HG02943 (cell line): ENCODE data around the gene YBX1.
"Not testable (repeated sequence)": the region's sequence is repeated elsewhere in the genome, so short reads cannot be mapped to it uniquely, and the experiment has no call there.

ENCODE experiments used
- ATAC-seq: cut with Tn5 transposase; IDR thresholded peaks from one replicate; pipeline ENCODE4 v1.9.1; 2021; ENCODE audit warnings: mild to moderate bottlenecking, low read depth, moderate library complexity; ENCODE audit not compliant: unreplicated experiment

Gene YBX1

DNA sequence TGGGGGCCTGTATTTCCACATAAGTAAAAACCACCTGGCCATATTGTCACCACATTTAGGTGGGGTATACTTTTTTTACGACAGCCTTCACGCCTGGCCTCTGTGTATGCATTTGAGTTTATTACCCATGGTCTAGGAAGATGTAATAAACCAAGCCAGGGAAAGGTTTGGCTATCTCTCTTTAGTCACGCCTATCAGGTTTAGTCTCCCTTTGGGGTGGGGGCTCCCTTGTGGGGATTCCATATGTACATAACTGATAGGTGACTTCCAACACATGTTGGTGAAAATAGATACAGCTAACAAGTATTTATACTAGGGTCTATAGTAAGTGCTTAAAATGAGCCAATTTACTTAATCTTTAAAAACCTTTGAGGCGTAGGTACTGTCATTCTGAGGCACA lies 4.2 kb downstream of the YBX1 start:
- ATAC-seq: no peak

DNA sequence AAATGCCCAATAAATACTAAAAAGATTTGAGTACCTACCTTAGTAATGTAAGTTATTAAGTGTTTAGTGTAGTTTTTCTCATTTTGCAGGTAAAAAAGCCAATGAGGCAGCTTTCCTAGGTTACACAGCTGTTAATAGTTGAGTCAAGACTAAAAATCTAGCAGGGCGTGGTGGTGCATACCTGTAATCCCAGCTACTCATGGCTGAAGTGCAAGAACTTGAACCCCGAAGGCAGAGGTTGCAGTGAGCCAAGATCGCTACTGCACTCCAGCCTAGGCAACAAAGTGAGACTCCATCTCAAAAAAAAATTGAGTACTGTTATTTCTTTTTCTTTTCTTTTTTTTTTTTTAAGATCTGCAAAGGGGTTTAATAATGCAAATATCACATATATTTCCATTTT lies 7.7 kb downstream of the YBX1 start:
- no peak for ATAC-seq

DNA sequence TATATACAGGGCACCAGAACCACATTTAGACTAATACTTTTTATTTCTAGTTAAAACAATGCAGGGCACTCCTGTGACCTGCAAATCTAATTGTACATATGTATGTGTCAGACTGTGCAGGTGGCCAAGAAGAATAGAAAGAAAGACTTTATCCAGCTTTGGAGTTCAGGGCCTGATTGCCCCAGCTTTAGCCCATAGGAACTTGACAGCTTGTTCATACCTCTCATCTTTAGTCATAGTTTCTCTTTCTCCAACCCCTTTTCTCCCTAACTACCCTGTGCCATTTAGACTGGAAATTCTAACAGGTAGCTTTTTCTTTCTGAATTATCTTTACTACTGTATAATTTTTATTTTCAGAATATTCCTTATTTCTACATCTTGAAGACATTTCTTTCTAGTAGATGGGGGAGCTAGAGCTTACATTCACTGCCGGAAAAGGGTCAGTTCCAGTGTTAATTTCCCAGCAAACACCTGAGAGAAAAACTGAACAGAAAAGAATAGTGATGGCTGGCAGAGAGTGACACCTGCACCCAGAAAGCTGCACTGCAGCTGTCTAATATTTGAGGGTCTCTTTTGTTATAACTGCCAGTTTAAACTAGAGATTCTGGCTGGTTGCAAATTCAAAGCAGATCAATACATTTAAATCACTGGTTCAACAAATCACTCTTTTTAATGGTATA lies 8.4 kb downstream of the YBX1 start:
- no peak for ATAC-seq

DNA sequence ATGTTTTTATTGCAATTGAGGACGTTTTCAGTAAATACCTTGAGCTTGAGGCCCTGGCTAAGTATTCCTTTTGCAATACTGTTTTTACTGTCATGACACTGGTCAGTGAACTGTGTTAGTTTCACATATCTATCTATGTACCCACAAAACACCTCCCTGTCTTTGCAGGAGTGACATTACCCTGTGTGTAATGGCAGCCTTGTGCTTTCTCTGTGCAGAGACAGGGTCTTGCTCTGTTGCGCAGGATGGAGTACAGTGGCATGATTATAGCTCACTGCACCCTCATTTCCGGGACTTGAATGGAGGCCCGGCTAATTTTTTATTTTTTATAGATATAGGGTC lies 8.9 kb downstream of the YBX1 start:
- no peak for ATAC-seq

DNA sequence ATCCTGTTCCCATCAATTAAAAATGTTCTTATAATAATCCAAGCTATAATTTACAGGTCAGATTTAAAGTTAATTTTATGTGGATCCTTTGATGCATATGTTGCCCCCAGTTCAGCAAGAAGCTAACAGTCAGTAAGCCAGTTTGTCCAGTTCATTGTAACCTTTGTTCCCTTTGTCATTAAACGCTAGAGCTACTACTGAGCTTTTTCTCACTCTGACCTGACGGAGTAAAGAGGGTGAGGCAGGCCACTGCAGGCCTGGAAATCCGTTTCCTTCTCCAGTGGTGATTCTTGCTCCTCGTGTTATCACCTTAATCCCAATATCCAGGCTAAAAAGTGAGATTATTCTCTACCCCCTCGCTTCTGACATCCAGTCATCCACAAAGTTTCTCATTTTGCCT lies 10.2 kb downstream of the YBX1 start:
- no peak for ATAC-seq

DNA sequence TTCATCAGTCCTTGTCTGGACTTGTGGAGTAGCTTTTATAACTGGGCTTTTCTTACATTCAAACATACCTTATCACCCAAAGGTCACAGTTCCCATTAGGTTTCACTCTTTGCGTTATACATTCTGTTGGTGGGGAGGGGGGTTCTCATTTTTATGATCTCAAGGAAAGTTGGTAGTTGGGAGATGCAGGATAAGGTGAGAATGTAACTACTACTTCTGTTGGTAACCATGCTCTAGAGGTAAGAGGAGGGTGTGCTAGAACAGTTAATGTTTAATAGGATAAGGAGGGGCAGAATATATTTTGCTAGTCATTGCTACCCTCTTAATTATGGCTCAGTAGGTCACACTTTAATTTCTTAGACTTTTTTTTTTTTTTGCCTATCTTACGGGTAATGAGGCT lies 10.7 kb downstream of the YBX1 start:
- no peak for ATAC-seq

DNA sequence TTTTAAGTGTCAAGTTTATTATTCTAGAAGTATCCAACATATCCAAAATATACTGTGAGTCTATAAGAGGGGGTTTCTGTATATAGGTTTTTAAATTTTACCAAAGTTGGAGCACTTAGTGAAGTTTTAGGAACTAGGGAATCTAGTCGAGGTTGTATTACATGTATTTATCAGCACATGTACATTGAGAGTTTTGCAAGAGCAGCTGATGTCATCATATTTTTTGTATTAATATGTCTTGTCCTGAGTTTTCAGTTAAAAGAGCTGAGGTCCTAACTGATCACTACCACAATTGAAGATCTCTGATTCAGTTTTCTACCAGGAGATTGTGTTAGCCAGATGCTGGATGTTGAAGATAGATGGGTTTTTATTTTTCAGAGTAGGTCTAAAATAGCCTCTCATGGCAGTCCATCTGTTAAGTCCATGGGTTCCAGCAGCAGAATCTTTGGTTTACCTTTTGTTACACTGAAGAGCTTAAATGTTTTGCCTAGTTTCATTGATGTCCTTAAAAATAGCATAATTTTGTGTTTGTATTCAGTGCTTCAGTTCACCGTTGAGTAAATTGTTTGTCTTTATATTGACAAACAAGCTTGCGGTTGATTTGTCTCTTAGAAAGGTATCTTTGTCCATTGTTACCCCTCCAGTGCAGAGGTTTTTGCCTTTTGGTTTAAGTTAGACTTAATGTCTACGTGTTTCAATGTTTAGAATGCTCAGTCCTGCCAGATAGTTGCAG lies 16.0 kb downstream of the YBX1 start:
- ATAC-seq: no peak

DNA sequence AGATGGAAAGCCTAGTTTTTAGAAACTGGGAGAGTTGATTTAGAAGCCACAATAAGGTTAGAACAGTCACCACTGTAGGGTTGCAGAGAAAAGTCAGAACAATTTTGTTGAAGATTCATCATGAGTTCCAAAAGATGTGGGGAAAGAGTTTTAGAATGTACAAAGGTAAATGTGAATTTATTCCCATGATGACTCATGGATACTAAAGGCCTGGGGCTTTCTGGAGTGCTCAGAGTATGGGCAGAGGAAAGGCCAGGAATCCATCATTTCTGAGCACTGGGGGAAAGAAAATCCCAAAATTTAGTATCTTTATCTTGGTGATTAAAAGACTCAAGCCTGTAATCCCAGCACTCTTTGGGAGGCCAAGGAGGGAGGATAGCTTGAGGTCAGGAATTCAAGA lies 17.8 kb downstream of the YBX1 start:
- no peak for ATAC-seq

DNA sequence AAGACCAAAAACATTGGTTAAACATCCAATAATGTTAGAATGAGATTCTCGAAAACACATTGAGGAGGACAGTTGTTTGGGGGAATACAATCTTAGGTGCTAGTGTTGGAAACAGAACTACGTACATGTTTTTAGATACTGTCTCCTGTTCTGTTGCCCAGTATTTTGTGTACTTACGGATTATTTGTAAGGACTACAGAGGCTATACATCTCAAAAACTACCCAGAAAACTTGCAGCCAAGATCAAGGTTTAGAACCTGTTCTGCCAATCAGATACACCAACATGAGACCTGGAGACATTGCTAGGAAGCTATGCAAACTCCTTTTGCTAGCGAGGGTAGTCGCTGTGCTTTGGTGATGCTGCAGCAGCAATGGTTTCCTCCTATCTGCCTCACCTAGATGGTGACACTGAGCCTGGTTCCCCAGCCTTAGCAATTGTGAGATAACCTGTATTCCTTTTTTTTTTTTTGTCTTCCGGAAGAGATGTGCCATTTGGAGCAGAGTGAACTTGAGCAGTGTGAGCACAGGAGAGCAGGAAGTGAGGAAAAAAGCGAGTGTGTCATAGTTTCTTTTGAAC lies 21.8 kb downstream of the YBX1 start:
- ATAC-seq: no peak

DNA sequence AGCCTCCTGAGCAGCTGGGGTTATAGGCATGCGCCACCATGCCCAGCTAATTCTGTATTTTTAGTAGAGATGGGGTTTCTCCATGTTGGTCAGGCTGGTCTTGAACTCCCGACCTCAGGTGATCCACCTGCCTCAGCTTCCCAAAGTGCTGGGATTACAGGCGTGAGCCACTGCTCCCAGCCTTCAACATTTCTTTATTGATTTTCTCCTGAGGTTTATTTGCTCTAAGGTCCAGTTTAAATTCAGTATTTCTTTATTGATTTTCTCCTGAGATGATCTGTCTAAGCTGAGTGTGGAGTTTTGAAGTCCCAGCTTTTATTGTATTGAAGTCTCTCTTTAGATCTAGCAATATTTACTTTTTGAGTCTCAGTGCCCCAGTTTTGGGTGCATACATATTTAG lies 30.6 kb downstream of the YBX1 start:
- ATAC-seq: not testable (repeated sequence)

DNA sequence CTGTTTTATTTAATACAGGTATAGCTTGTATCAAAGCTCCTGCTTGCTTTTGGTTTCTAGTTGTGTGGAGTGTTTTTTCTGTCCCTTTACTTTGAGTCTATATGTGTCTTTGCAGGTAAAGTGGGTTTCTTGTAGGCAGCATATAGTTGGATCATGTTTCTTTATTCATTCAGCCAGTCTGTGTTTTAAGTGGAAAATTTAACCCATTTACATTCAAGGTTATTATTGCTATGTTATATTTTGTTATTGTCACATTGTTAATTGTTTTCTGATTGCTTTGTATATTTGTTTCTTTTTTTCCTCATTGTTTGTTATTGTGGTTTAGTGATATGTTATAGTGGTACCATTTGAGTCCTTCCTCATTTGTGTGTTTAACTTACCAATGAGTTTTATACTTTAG lies 31.1 kb downstream of the YBX1 start:
- ATAC-seq: no peak

DNA sequence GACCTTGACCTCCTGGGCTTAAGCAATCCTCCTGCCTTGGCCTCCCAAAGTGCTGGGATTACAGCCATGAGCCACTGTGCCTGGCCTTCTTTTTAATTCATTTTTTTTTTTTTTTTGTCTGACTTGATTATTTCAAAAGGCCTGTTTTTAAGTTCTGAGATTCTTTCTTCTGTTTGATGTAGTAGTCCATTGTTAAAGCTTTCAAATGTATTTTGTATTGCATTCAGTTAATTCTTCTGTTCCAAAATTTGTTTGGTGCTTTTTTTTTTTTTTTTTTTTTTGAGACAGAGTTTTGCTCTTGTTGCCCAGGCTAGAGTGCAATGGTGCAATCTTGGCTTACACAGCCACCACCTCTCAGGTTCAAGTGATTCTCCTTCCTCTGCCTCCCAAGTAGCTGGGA lies 32.2 kb downstream of the YBX1 start:
- ATAC-seq: not testable (repeated sequence)

DNA sequence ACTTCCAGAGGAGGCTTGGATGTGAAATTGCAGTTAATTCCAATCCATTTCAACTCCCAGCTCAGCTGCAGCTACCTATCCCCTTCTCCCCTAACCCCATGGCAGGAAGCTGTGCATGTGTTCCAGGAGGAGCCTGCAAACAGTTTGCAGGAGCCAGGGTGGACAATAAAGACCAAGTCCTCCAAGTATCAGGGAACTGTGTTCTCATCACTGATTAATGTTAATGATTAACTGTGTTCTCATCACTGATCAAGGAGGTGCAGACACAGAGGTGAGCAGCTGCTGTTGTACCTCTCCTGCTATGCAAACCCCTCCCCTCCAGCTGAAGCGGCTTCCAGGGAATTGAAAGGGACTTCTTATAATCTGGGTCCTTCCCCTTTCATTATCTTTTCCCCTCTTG lies 38.6 kb downstream of the YBX1 start:
- no peak for ATAC-seq

DNA sequence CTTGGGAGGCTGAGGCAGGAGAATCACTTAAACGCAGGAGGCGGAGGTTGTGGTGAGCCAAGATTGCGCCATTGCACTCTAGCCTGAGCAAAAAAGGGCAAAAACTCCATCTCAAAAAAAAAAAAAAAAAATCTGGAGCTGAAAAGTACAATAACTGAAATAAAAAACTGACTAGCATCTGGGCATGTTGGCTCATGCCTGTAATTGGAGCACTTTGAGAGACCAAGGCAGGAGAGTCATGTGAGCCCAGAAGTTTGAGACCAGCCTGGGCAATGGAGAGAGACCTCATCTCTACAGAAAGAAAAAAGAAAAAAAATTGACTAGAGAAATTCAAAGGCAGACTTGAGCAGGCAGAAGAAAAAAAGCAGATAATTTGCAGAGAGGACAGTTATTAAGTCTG lies 39.7 kb downstream of the YBX1 start:
- ATAC-seq: no peak

DNA sequence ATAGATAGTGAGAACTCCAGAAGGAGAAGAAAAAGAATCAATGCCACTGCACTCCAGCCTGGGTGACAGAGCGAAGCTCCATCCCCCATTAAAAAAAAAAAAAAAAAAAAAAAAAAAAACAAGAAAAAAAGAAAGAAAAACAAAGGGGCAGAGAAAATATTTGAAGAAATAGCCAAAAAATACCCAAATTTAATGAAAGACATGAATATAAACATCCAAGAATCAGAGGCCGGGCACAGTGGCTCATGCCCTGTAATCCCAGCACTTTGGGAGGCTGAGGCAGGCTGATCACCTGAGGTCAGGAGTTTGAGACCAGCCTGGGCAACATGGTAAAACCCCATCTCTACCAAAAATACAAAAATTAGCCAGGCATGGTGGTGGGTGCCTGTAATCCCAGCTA lies 40.2 kb downstream of the YBX1 start:
- not testable (repeated sequence) for ATAC-seq

DNA sequence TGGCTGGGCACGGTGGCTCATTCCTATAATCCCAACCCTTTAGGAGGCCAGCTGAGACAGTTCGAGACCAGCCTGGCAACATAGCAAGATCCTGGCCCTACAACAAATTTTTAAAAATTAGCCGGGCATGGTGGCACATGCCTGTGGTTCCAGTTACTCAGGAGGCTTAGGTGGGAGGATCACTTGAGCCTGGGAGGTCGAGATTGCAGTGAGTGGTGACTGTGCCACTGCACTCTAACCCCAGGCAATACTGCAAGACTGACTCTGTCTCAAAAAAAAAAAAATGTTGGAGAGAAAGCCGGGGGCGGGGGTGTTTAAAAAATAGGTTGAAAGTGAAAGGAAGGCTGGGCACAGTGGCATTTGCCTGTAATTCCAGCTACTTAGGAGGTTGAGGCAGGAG lies 41.3 kb downstream of the YBX1 start:
- ATAC-seq: no peak

DNA sequence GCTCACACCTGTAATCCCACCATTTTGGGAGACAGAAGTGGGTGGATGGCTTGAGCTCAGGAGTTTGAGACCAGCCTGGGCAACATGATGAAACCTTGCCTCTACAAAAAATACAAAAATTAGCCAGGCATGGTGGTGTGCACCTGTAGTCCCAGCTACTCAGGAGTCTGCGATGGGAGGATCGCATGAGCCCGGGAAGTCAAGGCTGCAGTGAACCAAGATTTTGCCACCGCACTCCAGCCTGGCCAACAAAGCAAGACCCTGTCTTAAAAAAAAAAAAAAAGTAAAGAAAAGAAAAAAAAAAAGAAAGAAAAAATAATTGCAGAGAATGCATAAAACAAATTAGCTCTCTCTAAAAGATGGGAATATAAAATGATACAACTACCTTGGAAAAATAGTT lies 43.6 kb downstream of the YBX1 start:
- not testable (repeated sequence) for ATAC-seq

DNA sequence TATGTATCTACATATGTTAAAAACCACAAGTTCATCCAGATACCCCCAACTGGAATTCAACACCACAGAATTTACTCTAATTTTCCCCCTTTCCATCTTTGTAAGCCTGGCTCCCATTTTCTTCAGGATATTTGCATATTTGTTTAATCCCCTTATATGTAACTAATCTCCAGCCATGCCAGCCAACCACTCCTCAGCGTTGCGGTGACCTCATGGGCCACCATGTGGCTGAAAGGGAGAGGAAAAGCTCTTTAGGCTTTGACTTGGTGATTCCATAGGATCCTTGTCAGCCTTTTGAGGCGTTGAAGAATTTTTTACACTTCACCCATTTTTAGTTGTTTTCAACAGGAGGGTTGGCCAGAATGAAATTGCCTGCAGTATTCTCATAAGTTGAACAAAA lies 47.8 kb downstream of the YBX1 start:
- no peak for ATAC-seq

DNA sequence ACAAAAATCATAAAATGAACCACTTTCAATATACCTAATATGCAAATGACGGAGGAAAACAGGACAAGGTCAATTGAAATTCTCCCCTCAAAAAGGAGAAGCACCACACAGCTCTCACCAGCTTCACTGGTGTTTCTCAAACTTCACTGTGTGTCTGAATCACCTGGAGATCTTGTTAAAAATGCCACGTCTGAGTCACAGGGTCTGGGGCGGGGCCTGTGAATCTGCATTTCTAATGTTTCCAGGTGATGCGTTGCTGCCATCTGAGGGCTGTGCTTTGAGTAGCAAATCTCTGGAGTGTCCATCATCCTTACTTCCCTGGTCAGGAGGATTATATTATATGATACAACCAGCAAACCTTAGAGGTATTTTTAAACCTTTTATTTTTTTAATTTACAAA lies 48.8 kb downstream of the YBX1 start:
- no peak for ATAC-seq

DNA sequence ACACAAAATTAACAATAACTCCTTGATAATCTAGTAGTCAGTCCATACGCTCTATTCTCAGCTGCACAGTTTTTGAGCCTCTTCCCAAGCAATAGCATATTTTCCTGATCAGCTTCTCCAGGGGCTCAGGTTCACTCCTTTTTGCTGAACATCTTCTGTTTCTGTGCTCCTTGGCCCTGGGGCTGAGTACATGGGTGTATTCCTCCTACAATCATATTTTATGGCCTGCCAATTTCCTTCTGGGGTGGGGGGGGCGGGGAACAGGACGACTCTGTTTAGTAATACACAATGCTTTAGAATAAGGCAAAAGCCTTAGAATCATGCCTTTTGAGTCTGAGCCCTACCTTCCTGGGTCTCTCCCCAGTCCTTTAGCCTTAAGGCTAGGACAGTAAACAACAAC lies 49.4 kb downstream of the YBX1 start:
- no peak for ATAC-seq

DNA sequence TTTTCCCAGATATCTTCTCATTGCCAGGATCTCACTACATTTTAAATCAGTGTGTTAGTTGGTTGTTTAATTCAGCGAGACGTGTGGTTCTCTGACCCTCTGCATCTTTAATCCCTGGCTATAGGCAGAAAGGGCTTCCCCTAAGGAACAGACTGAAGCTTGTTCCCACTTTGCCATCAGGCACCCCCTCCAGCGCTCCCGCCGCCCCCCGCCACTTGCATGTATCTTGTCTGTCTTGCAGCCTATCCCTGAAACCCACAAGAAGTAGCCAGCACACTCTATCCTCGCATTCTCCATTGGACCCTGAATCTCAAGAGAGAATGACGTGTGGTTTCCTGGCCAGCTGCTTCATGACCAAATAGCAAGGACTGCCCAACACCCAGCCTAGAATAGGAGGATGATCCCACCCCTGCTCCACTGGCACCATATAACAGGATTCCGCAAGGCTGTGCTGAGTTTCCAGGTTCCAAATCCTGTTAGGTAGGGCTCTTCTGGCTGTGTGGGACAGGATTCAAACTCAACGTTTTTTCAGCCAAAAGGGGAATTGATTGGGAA lies 50.0 kb downstream of the YBX1 start:
- ATAC-seq: no peak
